LNCAP (cell line): ENCODE results near the gene CLSTN2.

Source experiments
- TF ChIP-seq, protein P1 (sequence below): fragments of 450-650 bp; IDR thresholded peaks from 2 replicates; pipeline ENCODE4 v1.5.1; 2017; ENCODE audit warnings: mild to moderate bottlenecking

The CLSTN2 gene

DNA sequence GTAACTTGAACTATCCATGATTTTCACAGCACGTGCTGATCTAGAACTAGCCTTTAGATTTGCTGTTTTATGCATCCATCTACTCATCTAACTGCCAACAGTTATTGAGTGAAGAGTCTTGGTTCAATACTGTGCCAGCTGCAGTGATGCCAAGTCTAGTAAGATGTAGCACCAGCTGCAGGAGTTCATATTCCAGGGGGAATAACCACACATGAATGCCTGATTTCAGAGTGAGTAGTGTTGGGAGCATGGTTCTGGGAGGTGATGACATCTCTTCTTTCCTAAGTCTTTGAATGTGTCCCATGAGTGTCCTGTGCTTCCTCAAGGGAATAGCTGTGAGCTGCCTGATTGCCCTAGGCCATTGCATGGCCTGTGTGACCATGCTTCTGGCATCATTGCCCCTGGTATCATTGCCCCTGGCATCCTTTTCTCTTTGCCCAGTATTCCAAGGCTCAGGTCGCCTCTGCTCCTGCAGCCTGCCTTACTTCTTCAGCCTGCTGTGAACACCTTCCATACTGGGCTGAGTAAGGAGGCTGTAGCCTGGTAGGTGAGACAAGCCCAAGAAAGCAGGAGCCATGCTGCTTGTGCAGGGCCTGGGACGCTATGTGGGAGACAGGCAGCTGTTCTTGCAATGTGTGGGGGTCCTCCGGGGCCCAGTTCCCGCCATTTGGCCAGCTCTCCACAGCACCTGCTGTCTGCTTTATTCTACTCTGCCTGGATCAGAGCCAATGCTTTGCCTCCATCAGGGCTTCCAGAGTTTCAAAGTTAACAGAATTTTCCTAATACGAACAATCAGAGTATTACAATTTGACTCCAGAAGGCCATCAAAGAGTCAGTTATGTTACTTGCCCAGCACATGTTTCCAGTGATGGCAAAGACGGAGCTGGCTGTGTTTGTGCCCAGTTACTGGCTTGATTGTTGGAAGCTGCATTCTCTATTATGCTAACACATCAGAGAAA is 73.2 kb downstream of the CLSTN2 start:
- TF ChIP-seq, protein P1, sequence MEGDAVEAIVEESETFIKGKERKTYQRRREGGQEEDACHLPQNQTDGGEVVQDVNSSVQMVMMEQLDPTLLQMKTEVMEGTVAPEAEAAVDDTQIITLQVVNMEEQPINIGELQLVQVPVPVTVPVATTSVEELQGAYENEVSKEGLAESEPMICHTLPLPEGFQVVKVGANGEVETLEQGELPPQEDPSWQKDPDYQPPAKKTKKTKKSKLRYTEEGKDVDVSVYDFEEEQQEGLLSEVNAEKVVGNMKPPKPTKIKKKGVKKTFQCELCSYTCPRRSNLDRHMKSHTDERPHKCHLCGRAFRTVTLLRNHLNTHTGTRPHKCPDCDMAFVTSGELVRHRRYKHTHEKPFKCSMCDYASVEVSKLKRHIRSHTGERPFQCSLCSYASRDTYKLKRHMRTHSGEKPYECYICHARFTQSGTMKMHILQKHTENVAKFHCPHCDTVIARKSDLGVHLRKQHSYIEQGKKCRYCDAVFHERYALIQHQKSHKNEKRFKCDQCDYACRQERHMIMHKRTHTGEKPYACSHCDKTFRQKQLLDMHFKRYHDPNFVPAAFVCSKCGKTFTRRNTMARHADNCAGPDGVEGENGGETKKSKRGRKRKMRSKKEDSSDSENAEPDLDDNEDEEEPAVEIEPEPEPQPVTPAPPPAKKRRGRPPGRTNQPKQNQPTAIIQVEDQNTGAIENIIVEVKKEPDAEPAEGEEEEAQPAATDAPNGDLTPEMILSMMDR = no peak

DNA sequence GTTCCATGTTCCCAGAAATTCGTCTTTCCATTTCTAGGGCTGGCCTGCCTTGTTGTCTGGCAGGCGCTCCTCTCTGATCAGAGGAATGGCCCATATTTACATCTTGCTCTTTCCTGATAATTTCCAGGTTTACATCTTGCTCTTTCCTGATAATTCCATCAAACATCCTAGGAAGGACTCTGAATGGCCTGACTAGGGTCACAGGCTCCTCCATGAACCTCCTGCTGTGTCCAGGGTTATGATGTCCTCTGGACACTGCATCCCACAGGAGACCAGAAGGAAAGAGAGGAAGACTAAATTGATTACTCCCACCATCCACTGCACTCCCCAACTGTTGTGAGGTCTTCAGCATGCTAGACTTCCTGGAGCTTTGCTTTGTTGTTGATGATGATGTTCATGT is 75.4 kb downstream of the CLSTN2 start:
- TF ChIP-seq, protein P1 = no peak

DNA sequence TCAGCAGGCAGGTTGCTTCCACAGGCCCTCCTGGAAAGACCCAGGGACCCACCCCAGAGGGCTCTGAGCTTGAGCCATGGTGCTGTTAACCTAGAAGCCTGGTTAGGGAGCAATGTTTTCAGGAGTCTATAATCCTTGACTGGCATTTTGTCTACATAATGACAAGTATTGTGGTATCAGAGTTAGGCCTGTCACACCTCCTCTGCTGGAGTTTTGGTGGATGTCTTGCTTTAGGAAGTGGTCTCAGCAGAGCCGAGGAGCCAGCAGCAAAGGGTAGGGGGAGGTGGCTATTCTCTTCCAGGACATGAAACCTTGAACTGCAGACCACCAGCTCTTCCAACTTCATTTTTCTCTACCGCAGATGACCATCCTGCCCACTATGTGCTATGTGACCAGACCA is 76.1 kb downstream of the CLSTN2 start:
- TF ChIP-seq, protein P1 = no peak

DNA sequence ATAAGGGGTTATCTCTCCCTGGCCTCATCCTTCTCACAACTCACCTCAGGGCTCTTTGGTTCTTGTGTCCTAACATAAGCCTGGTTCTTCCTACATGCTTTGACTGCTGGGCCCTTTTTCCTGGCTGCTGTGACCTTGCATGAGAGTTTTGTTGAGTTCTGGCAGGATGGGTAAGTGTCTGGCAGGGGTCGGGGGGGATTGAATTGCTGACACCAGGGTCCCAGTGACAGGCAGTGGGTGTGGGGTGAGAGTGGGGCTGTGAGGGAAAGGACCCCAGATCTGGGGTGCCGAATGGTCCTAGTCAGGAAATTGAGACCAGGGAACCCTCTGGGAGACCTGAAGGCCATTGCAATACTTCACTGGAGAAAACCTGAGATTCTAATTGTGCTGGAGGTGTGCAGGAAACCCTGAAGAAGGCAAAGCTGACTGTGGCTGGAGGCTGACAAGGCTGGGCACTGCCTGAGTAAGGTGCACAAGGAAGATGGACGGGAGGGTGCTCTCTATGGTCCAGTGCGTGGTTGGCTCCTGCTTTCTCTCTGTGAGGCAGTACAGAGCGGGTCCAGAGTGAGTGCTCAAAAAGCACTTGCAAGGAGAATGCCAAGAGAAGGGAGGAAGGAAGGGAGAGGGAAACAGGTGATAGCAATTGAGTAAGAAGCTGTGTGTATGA is 76.8 kb downstream of the CLSTN2 start:
- TF ChIP-seq, protein P1 = no peak

DNA sequence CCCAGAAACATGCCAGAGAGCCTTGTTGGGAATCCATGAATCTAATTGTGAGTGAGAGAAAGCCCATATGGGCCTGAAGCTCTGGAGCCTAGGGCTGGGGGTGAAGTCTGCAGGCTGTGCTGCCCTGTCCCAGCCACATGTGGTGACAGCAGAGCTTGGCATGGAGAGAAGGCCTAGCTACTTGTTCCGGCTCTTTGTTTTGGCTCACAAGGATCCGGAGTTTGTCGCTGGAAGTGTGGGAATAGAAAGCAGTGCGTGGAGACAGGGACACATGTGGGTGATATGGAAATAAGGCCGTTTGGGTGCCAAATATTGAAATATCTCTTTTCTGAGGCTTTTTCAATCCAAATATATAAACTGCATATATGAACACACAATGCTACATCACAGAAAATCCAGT is 78.2 kb downstream of the CLSTN2 start:
- TF ChIP-seq, protein P1 = no peak

DNA sequence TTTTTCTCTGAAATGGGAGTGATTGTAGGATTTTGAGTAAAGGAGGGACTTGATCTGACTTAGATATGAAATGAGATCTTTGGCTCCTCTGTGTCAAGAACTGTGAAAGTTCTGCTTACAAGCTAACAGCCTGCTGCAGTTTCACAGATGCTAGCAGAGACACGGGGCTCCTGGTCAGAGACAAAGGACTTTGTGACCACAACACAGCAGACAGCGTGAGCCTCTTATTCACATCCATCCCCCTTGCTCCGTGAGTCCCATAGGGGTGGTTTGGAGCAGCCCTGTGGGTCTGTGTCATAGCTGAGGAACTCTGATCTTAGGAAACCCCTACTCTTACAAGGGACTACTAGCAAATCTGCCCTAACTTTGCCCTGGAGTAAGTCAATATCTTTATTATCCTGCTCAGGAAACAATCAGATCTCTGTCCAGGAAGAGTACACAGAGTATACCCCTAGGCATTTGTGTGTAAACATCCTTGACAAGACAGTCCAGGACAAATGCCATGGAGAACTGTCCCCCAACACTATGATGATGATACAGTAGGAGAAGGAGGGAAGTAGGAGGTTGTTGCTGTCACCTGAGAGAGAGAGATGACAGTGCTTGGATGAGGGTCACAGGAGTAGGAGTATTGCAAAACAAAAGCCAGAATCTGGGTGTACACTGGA is 80.0 kb downstream of the CLSTN2 start:
- TF ChIP-seq, protein P1 = no peak

DNA sequence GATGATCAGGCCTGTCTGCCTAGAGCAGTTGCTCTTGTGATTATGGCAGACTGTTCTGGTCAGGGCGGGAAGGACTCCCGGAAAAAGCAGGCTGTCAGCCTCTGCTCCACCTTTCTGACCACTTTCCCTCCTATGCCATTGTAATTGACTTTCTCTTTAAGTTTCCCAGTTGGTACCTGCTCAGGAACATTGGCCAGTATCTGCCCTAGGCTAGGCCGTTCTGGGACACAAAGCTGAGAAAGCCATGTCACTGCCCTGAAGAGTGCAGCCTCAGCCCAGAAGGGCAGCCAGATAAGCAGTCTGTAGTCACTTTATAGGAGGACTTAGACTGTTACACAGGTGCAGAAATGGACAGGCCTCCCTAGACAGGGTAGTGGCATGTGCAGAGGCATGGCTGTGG is 80.8 kb downstream of the CLSTN2 start:
- TF ChIP-seq, protein P1 = no peak
